Measurements from ENCODE around the gene ANAPC4. TPM values are rescaled to one million over a fixed set of nuclear protein-coding genes. Genes with fewer than 3 reads are reported as not detected.

ANAPC4 gene
- total RNA-seq, 1 donor from 2014 or later: 25.9 TPM

GRCh38 chr4:25451676-25452075, 74.6 kb downstream of the ANAPC4 start:
- Mint-ChIP-seq H3K36me3 (ENCODE audit: unreplicated experiment) (no peaks in the 10 kb centered on the region), H3K4me3 (ENCODE audit: unreplicated experiment) (no peak overlapping the region), H3K27me3 (ENCODE audit: unreplicated experiment) (no peaks in the 10 kb centered on the region), H3K27ac (ENCODE audit: unreplicated experiment) (no peak overlapping the region), H3K9me3 (ENCODE audit: unreplicated experiment) (no peaks in the 10 kb centered on the region), H3K4me1 (ENCODE audit: unreplicated experiment) (peaks cover 33% of the 10 kb centered on the region)
- DNase-seq (ENCODE audit: extremely low spot score, unreplicated experiment): no peak
- no peak for TF ChIP-seq CTCF (IDR thresholded peaks at IDR 0.05)

GRCh38 chr4:25452081-25452480, 75.0 kb downstream of the ANAPC4 start:
- Mint-ChIP-seq H3K4me3 (ENCODE audit: unreplicated experiment) (no peak overlapping the region), H3K9me3 (ENCODE audit: unreplicated experiment) (no peaks in the 10 kb centered on the region), H3K27ac (ENCODE audit: unreplicated experiment) (no peak overlapping the region), H3K36me3 (ENCODE audit: unreplicated experiment) (no peaks in the 10 kb centered on the region), H3K4me1 (ENCODE audit: unreplicated experiment) (peaks cover 33% of the 10 kb centered on the region), H3K27me3 (ENCODE audit: unreplicated experiment) (no peaks in the 10 kb centered on the region)
- DNase-seq (ENCODE audit: extremely low spot score, unreplicated experiment): no peak
- TF ChIP-seq CTCF (IDR thresholded peaks at IDR 0.05): no peak

- Mint-ChIP-seq H3K4me3 (ENCODE audit: unreplicated experiment) (no peak overlapping the region), H3K4me1 (ENCODE audit: unreplicated experiment) (peaks cover 20% of the 10 kb centered on the region), H3K36me3 (ENCODE audit: unreplicated experiment) (no peaks in the 10 kb centered on the region), H3K27ac (ENCODE audit: unreplicated experiment) (no peak overlapping the region), H3K9me3 (ENCODE audit: unreplicated experiment) (no peaks in the 10 kb centered on the region), H3K27me3 (ENCODE audit: unreplicated experiment) (no peaks in the 10 kb centered on the region)
- TF ChIP-seq CTCF (IDR thresholded peaks at IDR 0.05): no peak
- no peak for DNase-seq (ENCODE audit: extremely low spot score, unreplicated experiment)
Measured at GRCh38 chr4:25454476-25454875, 77.4 kb downstream of the ANAPC4 start.

GRCh38 chr4:25457053-25457715, 80.1 kb downstream of the ANAPC4 start:
- TF ChIP-seq CTCF (IDR thresholded peaks at IDR 0.05): no peak
- no peak overlapping the region for H3K4me3 Mint-ChIP-seq (ENCODE audit: unreplicated experiment)
- H3K4me1 Mint-ChIP-seq (ENCODE audit: unreplicated experiment): peaks cover 8% of the 10 kb centered on the region
- no peaks in the 10 kb centered on the region for H3K9me3 Mint-ChIP-seq (ENCODE audit: unreplicated experiment)
- H3K27me3 Mint-ChIP-seq (ENCODE audit: unreplicated experiment): no peaks in the 10 kb centered on the region
- H3K36me3 Mint-ChIP-seq (ENCODE audit: unreplicated experiment): no peaks in the 10 kb centered on the region
- DNase-seq (ENCODE audit: extremely low spot score, unreplicated experiment): no peak
- peak overlapping the region; percentile 36 for H3K27ac Mint-ChIP-seq (ENCODE audit: unreplicated experiment)

- peaks cover 6% of the 10 kb centered on the region for H3K4me1 Mint-ChIP-seq (ENCODE audit: unreplicated experiment)
- no peaks in the 10 kb centered on the region for H3K36me3 Mint-ChIP-seq (ENCODE audit: unreplicated experiment)
- no peak overlapping the region for H3K4me3 Mint-ChIP-seq (ENCODE audit: unreplicated experiment)
- no peaks in the 10 kb centered on the region for H3K27me3 Mint-ChIP-seq (ENCODE audit: unreplicated experiment)
- no peak for DNase-seq (ENCODE audit: extremely low spot score, unreplicated experiment)
- H3K27ac Mint-ChIP-seq (ENCODE audit: unreplicated experiment): no peak overlapping the region
- TF ChIP-seq CTCF (IDR thresholded peaks at IDR 0.05): no peak
- H3K9me3 Mint-ChIP-seq (ENCODE audit: unreplicated experiment): peaks cover 4% of the 10 kb centered on the region
Measured at GRCh38 chr4:25466966-25467697, 90.1 kb downstream of the ANAPC4 start.
